ENCODE data around the gene TPO.

DNA sequence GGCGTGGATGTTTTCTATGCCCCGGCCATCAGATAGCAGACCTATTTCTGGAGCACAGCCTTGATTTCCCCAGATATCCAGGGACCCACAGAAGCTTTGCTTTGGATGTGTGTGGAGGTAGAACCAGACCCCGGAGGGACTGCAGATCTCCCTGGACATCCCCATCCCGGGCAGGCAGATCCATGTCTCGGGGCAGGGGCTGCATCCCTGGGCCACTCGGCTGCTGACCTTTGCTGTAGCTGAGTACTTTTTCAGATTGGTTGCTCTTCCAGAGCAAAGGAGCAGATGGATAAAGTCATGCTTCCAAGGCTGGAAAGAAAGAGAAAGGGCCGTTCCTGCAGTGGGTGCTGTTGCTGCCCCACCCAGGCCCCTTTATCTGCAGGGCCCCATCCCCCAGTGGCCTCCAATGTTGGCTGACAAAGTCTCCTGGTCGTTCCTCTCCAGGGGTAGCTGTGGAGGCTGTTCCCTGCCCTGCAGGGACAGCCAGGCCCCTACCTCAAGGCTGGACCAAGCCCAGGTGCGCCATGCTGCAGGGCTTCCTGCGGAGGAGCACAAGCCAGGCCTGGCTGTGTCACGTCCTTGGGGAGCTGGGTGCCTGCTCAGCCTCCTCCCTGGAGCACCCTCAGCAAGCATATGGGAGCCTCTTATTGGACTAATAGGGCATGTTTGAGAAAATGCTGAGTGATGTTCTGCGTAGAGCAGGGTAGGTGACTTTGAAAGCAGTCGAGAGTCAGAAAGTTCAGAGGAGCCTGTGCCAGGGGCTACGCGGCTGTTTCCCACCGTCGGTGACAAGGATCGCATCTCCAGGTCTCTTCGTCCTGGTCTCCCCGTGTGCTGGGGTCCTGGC, 68.4 kb downstream of the TPO start:
- TF ChIP-seq, protein P1, sequence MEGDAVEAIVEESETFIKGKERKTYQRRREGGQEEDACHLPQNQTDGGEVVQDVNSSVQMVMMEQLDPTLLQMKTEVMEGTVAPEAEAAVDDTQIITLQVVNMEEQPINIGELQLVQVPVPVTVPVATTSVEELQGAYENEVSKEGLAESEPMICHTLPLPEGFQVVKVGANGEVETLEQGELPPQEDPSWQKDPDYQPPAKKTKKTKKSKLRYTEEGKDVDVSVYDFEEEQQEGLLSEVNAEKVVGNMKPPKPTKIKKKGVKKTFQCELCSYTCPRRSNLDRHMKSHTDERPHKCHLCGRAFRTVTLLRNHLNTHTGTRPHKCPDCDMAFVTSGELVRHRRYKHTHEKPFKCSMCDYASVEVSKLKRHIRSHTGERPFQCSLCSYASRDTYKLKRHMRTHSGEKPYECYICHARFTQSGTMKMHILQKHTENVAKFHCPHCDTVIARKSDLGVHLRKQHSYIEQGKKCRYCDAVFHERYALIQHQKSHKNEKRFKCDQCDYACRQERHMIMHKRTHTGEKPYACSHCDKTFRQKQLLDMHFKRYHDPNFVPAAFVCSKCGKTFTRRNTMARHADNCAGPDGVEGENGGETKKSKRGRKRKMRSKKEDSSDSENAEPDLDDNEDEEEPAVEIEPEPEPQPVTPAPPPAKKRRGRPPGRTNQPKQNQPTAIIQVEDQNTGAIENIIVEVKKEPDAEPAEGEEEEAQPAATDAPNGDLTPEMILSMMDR (IDR thresholded peaks at IDR 0.05) = no peak
- TF ChIP-seq POLR2AphosphoS5 (IDR thresholded peaks at IDR 0.05; ENCODE audit: low read depth, low read length) (no peak), SIN3A (IDR thresholded peaks at IDR 0.05; ENCODE audit: borderline replicate concordance, insufficient read depth, low read depth, low read length) (no peak), TCF7L2 (IDR thresholded peaks at IDR 0.05; ENCODE audit: low read depth, low read length) (no peak)
- TF ChIP-seq, protein P2, sequence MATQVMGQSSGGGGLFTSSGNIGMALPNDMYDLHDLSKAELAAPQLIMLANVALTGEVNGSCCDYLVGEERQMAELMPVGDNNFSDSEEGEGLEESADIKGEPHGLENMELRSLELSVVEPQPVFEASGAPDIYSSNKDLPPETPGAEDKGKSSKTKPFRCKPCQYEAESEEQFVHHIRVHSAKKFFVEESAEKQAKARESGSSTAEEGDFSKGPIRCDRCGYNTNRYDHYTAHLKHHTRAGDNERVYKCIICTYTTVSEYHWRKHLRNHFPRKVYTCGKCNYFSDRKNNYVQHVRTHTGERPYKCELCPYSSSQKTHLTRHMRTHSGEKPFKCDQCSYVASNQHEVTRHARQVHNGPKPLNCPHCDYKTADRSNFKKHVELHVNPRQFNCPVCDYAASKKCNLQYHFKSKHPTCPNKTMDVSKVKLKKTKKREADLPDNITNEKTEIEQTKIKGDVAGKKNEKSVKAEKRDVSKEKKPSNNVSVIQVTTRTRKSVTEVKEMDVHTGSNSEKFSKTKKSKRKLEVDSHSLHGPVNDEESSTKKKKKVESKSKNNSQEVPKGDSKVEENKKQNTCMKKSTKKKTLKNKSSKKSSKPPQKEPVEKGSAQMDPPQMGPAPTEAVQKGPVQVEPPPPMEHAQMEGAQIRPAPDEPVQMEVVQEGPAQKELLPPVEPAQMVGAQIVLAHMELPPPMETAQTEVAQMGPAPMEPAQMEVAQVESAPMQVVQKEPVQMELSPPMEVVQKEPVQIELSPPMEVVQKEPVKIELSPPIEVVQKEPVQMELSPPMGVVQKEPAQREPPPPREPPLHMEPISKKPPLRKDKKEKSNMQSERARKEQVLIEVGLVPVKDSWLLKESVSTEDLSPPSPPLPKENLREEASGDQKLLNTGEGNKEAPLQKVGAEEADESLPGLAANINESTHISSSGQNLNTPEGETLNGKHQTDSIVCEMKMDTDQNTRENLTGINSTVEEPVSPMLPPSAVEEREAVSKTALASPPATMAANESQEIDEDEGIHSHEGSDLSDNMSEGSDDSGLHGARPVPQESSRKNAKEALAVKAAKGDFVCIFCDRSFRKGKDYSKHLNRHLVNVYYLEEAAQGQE (IDR thresholded peaks at IDR 0.05; ENCODE audit: insufficient read depth in 1 of 2, low read depth in 2 of 2, low read length in 1 of 2) = no peak

All from Panc1 (cell line).